RCC 7860 (cell line): ENCODE data around the gene HRAS.

Experiments
- DNase-seq: peaks from one replicate; pipeline ENCODE4 v3.0.0-alpha.2; 2015; ENCODE audit warnings: low spot score
- FAIRE-seq: peaks from 2 replicates; lab custom pipeline; 2012; peaks lifted over from hg19 to GRCh38; lab: Jason Lieb, UNC

HRAS gene

GRCh38 chr11:514606-515005, 20.8 kb downstream of the HRAS start:
- FAIRE-seq = no peak
- DNase-seq = no peak

GRCh38 chr11:512761-513595, 22.4 kb downstream of the HRAS start:
- FAIRE-seq (no peak), DNase-seq (no peak)

GRCh38 chr11:508956-509355, 26.4 kb downstream of the HRAS start:
- FAIRE-seq (no peak), DNase-seq (no peak)

- DNase-seq = no peak
- no peak for FAIRE-seq
Measured at GRCh38 chr11:507727-508515, 27.5 kb downstream of the HRAS start.

GRCh38 chr11:506995-507726, 28.2 kb downstream of the HRAS start, which contains the start of gene RNH1:
Gene RNH1 (minus strand): TSS chr11:507242. CDS start chr11:502162, 5,080 bp downstream.
- FAIRE-seq (no peak), DNase-seq (peak; percentile 84)

GRCh38 chr11:506238-506994, 29.0 kb downstream of the HRAS start:
- DNase-seq = peak; percentile 85
- no peak for FAIRE-seq

GRCh38 chr11:504994-505344, 30.4 kb downstream of the HRAS start:
- no peak for DNase-seq
- FAIRE-seq = no peak

GRCh38 chr11:504053-504993, 31.1 kb downstream of the HRAS start:
- FAIRE-seq = no peak
- DNase-seq = no peak

GRCh38 chr11:503179-503981, 32.0 kb downstream of the HRAS start:
- DNase-seq = no peak
- FAIRE-seq = no peak

- DNase-seq (no peak), FAIRE-seq (no peak)
Measured at GRCh38 chr11:502288-503178, 32.8 kb downstream of the HRAS start.

GRCh38 chr11:501683-502287, 33.6 kb downstream of the HRAS start:
- DNase-seq = no peak
- no peak for FAIRE-seq

- no peak for FAIRE-seq
- DNase-seq = no peak
Measured at GRCh38 chr11:501001-501682, 34.2 kb downstream of the HRAS start.

- no peak for DNase-seq
- no peak for FAIRE-seq
Measured at GRCh38 chr11:499201-500076, 35.9 kb downstream of the HRAS start.

GRCh38 chr11:498297-499181, 36.8 kb downstream of the HRAS start:
- DNase-seq = no peak
- no peak for FAIRE-seq
